Astrocyte of the spinal cord (primary cell): Measurements from ENCODE around the gene CREG2.

Experiments
- DNase-seq: peaks from one replicate; pipeline ENCODE4 v3.0.0; 2011; ENCODE audit warnings: low read depth, low spot score
- H3K4me3 ChIP-seq: 2 replicates; pipeline ENCODE4 v1.5.1; 2011; ENCODE audit warnings: low read depth, mild to moderate bottlenecking, low read length, moderate library complexity
- CTCF ChIP-seq: IDR thresholded peaks from 2 replicates; pipeline ENCODE4 v1.5.1; 2012; ENCODE audit warnings: low read depth, mild to moderate bottlenecking, low read length, inconsistent platforms
- in situ Hi-C: cut with HindIII; loops from 2 replicates; pipeline ENCODE4 v1.10.0; 2017; ENCODE audit warnings: low sequenced_read_pairs

CREG2 gene

GRCh38 chr2:101302016-101302415 is 85.3 kb downstream of the CREG2 start:
- no peak for TF ChIP-seq CTCF
- in situ Hi-C loops: no loop called here
- DNase-seq: no peak
- H3K4me3 ChIP-seq: no peak overlapping the region

- H3K4me3 ChIP-seq: no peak overlapping the region
- in situ Hi-C loops: no loop called here
- DNase-seq: no peak
- TF ChIP-seq CTCF: no peak
These were observed 86.5 kb downstream of the CREG2 start for GRCh38 chr2:101300836-101301235.

GRCh38 chr2:101300164-101300563 is 87.1 kb downstream of the CREG2 start:
- in situ Hi-C loops: no loop called here
- no peak for DNase-seq
- no peak for TF ChIP-seq CTCF
- no peak overlapping the region for H3K4me3 ChIP-seq

GRCh38 chr2:101299604-101300003 is 87.7 kb downstream of the CREG2 start:
- in situ Hi-C loops: no loop called here
- no peak for TF ChIP-seq CTCF
- no peak overlapping the region for H3K4me3 ChIP-seq
- DNase-seq: no peak

GRCh38 chr2:101297383-101297782 is 89.9 kb downstream of the CREG2 start:
- no peak for TF ChIP-seq CTCF
- DNase-seq: no peak
- in situ Hi-C loops: no loop called here
- no peak overlapping the region for H3K4me3 ChIP-seq

GRCh38 chr2:101296371-101296770 is 90.9 kb downstream of the CREG2 start:
- H3K4me3 ChIP-seq: no peak overlapping the region
- in situ Hi-C loops: no loop called here
- DNase-seq: peak; percentile 6
- TF ChIP-seq CTCF: no peak

- no peak for TF ChIP-seq CTCF
- in situ Hi-C loops: no loop called here
- DNase-seq: peak; percentile 56
- H3K4me3 ChIP-seq: no peak overlapping the region
These were observed 91.4 kb downstream of the CREG2 start for GRCh38 chr2:101295895-101296294.
